ENCODE data around the gene HIF3A.

The HIF3A gene

DNA sequence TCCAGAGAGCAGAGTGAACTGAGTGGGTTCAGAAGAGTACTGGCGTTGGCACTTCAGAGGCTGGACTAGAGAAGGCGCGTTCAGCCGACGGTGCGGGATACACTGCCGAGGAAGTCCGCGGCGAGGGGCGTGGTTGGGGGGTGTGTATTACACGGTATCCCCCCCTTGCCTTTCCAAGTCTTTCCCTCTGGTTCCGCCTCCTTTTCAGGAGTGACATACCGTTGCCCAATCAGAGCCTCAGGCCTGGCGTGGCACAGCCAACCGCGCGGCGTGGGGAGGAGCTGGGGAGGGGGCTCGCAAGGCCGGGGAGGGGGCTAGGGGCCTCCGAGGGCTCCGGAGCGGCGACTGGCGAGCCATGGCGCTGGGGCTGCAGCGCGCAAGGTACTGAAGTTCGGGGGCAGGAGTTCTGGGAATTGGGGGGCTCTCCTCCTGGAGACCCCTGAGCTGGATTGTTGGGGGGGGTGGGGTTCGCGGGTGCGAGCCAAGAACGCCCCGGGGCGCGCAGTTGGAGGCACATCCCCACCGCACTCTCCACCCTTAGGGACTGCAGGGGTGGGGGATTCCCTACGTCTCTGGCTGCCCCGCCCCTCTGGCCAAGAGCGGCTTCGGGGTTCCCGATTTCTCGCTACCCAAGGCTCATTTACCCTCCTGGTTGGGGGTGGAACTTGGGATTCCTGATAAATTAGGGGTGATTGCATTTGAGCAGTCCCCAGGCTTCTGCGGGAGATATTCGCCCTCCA lies at the start of gene HIF3A:
TSS of gene HIF3A (plus strand) at position 321 of the 740 bp plus-strand sequence. CDS start at position 356, 35 bp downstream.
- H3K4me3 ChIP-seq (ENCODE audit: low read depth, low read length, poor library complexity, severe bottlenecking), result no peak within 1 kb of the TSS
- H3K79me2 ChIP-seq (ENCODE audit: insufficient read depth, low read length), result no peaks in the 10 kb centered on the region
- no peaks in the 10 kb centered on the region for H3F3A ChIP-seq (ENCODE audit: insufficient read depth, low read length)
- H3K9me3 ChIP-seq (ENCODE audit: low read length), result no peaks in the 10 kb centered on the region
- H3K4me1 ChIP-seq (ENCODE audit: insufficient read depth, low read length, severe bottlenecking), result peaks cover 6% of the 10 kb centered on the region
- H3K27ac ChIP-seq (ENCODE audit: low read depth, low read length, poor library complexity, severe bottlenecking), result no peak within 1 kb of the TSS
- no peaks in the 10 kb centered on the region for H3K27me3 ChIP-seq (ENCODE audit: insufficient read depth, low read length)
- no peak within 1 kb of the TSS for H3K4me2 ChIP-seq (ENCODE audit: low read length)
- H3K36me3 ChIP-seq (ENCODE audit: insufficient read depth, low read length), result no peaks in the 10 kb centered on the region
- H4K20me1 ChIP-seq (ENCODE audit: insufficient read depth, low read length), result no peaks in the 10 kb centered on the region
- TF ChIP-seq EZH2 (IDR thresholded peaks at IDR 0.05; ENCODE audit: borderline replicate concordance, low read length), result no peak
- TF ChIP-seq, protein P1, sequence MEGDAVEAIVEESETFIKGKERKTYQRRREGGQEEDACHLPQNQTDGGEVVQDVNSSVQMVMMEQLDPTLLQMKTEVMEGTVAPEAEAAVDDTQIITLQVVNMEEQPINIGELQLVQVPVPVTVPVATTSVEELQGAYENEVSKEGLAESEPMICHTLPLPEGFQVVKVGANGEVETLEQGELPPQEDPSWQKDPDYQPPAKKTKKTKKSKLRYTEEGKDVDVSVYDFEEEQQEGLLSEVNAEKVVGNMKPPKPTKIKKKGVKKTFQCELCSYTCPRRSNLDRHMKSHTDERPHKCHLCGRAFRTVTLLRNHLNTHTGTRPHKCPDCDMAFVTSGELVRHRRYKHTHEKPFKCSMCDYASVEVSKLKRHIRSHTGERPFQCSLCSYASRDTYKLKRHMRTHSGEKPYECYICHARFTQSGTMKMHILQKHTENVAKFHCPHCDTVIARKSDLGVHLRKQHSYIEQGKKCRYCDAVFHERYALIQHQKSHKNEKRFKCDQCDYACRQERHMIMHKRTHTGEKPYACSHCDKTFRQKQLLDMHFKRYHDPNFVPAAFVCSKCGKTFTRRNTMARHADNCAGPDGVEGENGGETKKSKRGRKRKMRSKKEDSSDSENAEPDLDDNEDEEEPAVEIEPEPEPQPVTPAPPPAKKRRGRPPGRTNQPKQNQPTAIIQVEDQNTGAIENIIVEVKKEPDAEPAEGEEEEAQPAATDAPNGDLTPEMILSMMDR (IDR thresholded peaks at IDR 0.05; ENCODE audit: low read length), result no peak
- no peak within 1 kb of the TSS for H2AFZ ChIP-seq (ENCODE audit: low read length)
- H3K9ac ChIP-seq (ENCODE audit: low read length), result no peak within 1 kb of the TSS
- no peaks in the 10 kb centered on the region for H3K9me2 ChIP-seq (ENCODE audit: low read depth, low read length)

DNA sequence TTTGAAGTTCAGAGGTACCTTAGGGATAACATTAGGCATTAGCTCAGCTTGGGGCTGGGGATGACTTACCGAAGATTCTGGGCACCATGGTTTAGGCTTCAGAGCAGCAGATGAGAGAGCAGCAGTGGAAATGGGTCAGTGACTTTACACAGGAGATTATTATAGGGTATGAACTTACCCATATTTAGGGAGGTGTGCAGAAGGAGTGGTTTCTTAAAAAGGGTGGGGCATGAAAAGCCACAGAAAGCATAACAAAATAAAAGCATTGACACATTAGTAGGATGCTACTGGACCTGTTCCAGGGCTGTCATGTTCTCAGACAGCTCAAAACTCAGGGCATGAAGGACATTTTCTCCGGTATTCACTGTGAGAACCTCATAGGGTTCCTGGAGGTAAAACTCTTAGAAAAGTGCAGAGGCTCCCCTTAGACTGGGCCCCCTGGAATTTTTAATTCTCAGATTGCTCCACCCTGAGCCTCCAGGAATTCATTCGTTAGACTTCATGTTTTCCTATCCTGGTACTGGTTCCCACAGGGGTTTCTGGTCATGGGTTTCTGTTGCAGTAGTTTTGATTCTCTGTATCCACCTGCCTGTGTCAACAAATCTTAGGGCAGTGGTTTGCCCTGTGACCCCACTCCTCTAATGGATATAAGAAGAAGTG lies 46.6 kb upstream of the HIF3A start:
- no peak overlapping the region for H2AFZ ChIP-seq (ENCODE audit: low read length)
- no peaks in the 10 kb centered on the region for H3K79me2 ChIP-seq (ENCODE audit: insufficient read depth, low read length)
- H3K36me3 ChIP-seq (ENCODE audit: insufficient read depth, low read length), result no peaks in the 10 kb centered on the region
- no peak overlapping the region for H3K27ac ChIP-seq (ENCODE audit: low read depth, low read length, poor library complexity, severe bottlenecking)
- no peak overlapping the region for H3K4me2 ChIP-seq (ENCODE audit: low read length)
- no peaks in the 10 kb centered on the region for H3K4me1 ChIP-seq (ENCODE audit: insufficient read depth, low read length, severe bottlenecking)
- H3K9me3 ChIP-seq (ENCODE audit: low read length), result no peaks in the 10 kb centered on the region
- H3F3A ChIP-seq (ENCODE audit: insufficient read depth, low read length), result no peaks in the 10 kb centered on the region
- no peak overlapping the region for H3K4me3 ChIP-seq (ENCODE audit: low read depth, low read length, poor library complexity, severe bottlenecking)
- H4K20me1 ChIP-seq (ENCODE audit: insufficient read depth, low read length), result no peaks in the 10 kb centered on the region
- TF ChIP-seq, protein P1 (IDR thresholded peaks at IDR 0.05; ENCODE audit: low read length), result no peak
- no peak for TF ChIP-seq EZH2 (IDR thresholded peaks at IDR 0.05; ENCODE audit: borderline replicate concordance, low read length)
- no peaks in the 10 kb centered on the region for H3K9me2 ChIP-seq (ENCODE audit: low read depth, low read length)
- no peak overlapping the region for H3K9ac ChIP-seq (ENCODE audit: low read length)
- H3K27me3 ChIP-seq (ENCODE audit: insufficient read depth, low read length), result no peaks in the 10 kb centered on the region

DNA sequence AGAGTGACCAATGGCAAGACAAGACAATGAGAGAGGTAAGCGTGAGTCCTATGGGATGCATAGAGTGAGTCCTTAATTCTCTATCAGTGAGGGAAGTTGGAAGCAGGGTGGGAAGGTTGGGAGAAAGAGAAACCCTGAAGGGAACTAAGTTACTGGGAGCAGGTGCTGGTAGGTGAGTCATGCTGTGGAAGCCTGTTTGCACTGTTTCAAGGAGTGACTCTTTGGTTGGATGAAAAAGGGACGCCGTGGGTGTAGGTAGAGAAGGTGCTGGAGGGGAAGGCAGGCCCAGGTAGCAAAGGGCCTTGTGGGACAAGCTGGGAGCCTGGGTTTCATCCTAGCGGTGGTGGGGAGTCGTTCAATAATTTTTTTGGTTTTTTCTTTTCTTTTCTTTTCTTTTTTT lies 45.4 kb upstream of the HIF3A start:
- TF ChIP-seq, protein P1 (IDR thresholded peaks at IDR 0.05; ENCODE audit: low read length), result no peak
- TF ChIP-seq EZH2 (IDR thresholded peaks at IDR 0.05; ENCODE audit: borderline replicate concordance, low read length), result no peak
- no peaks in the 10 kb centered on the region for H3K9me2 ChIP-seq (ENCODE audit: low read depth, low read length)

More for the DNA sequence above, 45.4 kb upstream of the HIF3A start:
- no peak overlapping the region for H3K9ac ChIP-seq (ENCODE audit: low read length)
- H2AFZ ChIP-seq (ENCODE audit: low read length), result no peak overlapping the region
- H3K4me1 ChIP-seq (ENCODE audit: insufficient read depth, low read length, severe bottlenecking), result no peaks in the 10 kb centered on the region
- H3K27me3 ChIP-seq (ENCODE audit: insufficient read depth, low read length), result no peaks in the 10 kb centered on the region
- no peaks in the 10 kb centered on the region for H3F3A ChIP-seq (ENCODE audit: insufficient read depth, low read length)
- H3K79me2 ChIP-seq (ENCODE audit: insufficient read depth, low read length), result no peaks in the 10 kb centered on the region
- no peaks in the 10 kb centered on the region for H3K36me3 ChIP-seq (ENCODE audit: insufficient read depth, low read length)
- no peak overlapping the region for H3K4me2 ChIP-seq (ENCODE audit: low read length)
- no peaks in the 10 kb centered on the region for H3K9me3 ChIP-seq (ENCODE audit: low read length)
- H3K27ac ChIP-seq (ENCODE audit: low read depth, low read length, poor library complexity, severe bottlenecking), result no peak overlapping the region
- no peaks in the 10 kb centered on the region for H4K20me1 ChIP-seq (ENCODE audit: insufficient read depth, low read length)
- H3K4me3 ChIP-seq (ENCODE audit: low read depth, low read length, poor library complexity, severe bottlenecking), result no peak overlapping the region
